Transverse colon (tissue), 4 donors: ENCODE measurements around the gene PPP1R10. TPM values are rescaled to one million over a fixed set of nuclear protein-coding genes. Genes with fewer than 3 reads are reported as not detected.
A peak's percentile ranks its signal among the peaks of the same experiment; 100 is the strongest.

Experiments
- DNase-seq: peaks from one replicate; pipeline ENCODE4 v3.0.0-alpha.2; 2019
- H3K27ac ChIP-seq, 4 donors: fragments of 200-600 bp; sonication (generic); 2 replicates each; pipeline ENCODE4 v1.5.1; 2016 to 2018; ENCODE audit warnings: inconsistent platforms in 4 of 4
- H3K27me3 ChIP-seq: fragments of 200-600 bp; sonication (generic); 2 replicates; pipeline ENCODE4 v1.5.1; 2017; ENCODE audit warnings: inconsistent platforms
- H3K36me3 ChIP-seq, 4 donors: fragments of 200-600 bp; sonication (generic); 2 replicates each; pipeline ENCODE4 v1.5.1; 2017 to 2019; ENCODE audit warnings: inconsistent platforms in 4 of 4
- H3K4me1 ChIP-seq, 4 donors: fragments of 200-600 bp; sonication (generic); 2 replicates each; pipeline ENCODE4 v1.5.1; 2017 to 2020; ENCODE audit warnings: inconsistent platforms in 4 of 4
- H3K4me3 ChIP-seq, 4 donors: fragments of 200-600 bp; sonication (generic); 1 replicate in 1 of 4; 2 replicates in 3 of 4; pipeline versions ENCODE4 v1.5.1 to v1.6.1; 2017 to 2019; ENCODE audit warnings: inconsistent platforms in 4 of 4
- H3K9me3 ChIP-seq, 2 donors: fragments of 200-600 bp; sonication (generic); 2 replicates each; pipeline ENCODE4 v1.5.1; 2017 to 2019; ENCODE audit warnings: inconsistent platforms in 2 of 2
- CTCF ChIP-seq, 5 experiments: fragments of 200-600 bp in 3 of 5; fragments of 450-650 bp in 2 of 5; sonication (generic) in 3 of 5; IDR thresholded peaks; 1 replicate in 2 of 5; 2 replicates in 3 of 5; pipeline ENCODE4 v1.5.1; 2016 to 2017; ENCODE audit warnings: antibody characterized with exemption in 5 of 5, inconsistent platforms in 3 of 5, mild to moderate bottlenecking in 2 of 5, moderate library complexity in 1 of 5
- EP300 ChIP-seq: sonication (generic); formaldehyde crosslinking; IDR thresholded peaks from one replicate; pipeline ENCODE4 v1.6.1; 2017; ENCODE audit warnings: antibody characterized with exemption, low read depth
- POLR2A ChIP-seq: fragments of 450-650 bp; IDR thresholded peaks from one replicate; pipeline ENCODE4 v1.6.1; 2016; ENCODE audit warnings: antibody characterized with exemption, mild to moderate bottlenecking, moderate library complexity
- POLR2AphosphoS5 ChIP-seq, 3 donors: sonication (generic); formaldehyde crosslinking; IDR thresholded peaks; one replicate each; pipeline ENCODE4 v1.6.1; 2016; ENCODE audit warnings: antibody characterized with exemption in 3 of 3
- WGBS, 2 donors: methylation state at CpG; one replicate each; pipeline ENCODE4 v1.1.5; 2018; ENCODE audit warnings: low coverage in 1 of 2; 5-methylcytosine and 5-hydroxymethylcytosine counted together
- in situ Hi-C, 4 donors: fragments of 200-750 bp; cut with MboI; loops; one replicate each; pipeline versions ENCODE4 v1.15.0 to v1.15.1; 2017; ENCODE audit warnings: low sequenced_read_pairs in 3 of 4, low pct_ligation_motif_present in 1 of 4, low pct_unique_long_range_greater_than_20kb in 1 of 4
- intact Hi-C: fragments of 100-400 bp; cut with DNase I; formaldehyde crosslinking; loops from one replicate; pipeline ENCODE4 v1.15.1; 2023; ENCODE audit warnings: low total_unique reads
- total RNA-seq, 4 donors: library from RNA; depleted of rRNA; stranded (reverse); fragments of >200 nt; gene quantifications; one replicate each; pipeline ENCODE4 v1.1.0, GENCODE V29; 2016

Gene PPP1R10
- total RNA-seq, 4 donors from 2014 or later: 35.5 to 62.5 (median 53.8) TPM

DNA sequence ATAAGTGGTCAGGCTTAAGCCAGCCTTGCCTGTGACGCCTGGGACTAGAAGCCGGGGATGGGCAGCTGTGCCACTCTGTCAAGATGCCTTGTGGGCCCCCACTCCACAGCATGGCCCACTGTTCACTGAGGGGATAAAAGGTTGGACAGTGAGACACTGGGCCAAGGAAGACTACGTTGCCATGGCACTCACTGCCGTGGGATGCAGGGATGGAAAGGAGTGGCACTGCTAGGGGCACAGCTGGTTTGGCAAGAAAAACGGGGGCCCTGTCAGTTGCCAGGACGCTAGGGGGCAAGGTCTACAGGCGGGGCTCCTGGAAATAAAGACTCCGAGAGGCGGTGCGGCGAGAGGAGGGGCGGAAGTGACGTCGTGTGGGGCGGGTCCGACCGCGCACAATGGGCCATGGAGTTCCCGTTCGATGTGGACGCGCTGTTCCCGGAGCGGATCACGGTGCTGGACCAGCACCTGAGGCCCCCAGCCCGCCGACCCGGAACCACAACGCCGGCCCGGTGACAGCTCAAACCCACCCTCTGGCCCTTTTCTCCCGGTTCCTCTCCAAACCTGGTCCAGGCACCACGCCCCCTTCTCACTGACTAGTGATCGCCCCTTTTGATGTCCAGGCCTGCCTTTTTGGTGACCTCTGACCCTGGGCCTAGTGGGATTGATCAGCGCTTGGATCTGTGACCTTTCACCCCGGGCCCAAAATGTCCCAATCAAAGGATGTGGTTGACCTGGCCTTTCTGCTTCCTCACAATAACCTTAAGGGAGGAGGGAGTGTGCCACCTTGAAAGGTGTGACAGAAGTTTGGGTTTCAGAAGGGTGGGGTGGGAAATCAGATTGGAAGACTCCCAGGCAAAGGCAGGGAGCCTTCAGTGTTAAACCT lies 9.7 kb upstream of the PPP1R10 start, which contains the start of gene ATAT1:
ATAT1 (plus strand) TSS at position 391 of the 883 bp plus-strand sequence.
- WGBS, 2 donors: 0 to 2% methylated on average over 4 to 36 of the region's 36 CpGs
- Histone ChIP-seq H3K36me3 (peaks cover 0 to 41% (median 21%) of the 10 kb centered on the region in 4 donors), H3K27ac (peak within 1 kb of the TSS; percentile 84 to 94 (median 94)), H3K9me3 (no peaks in the 10 kb centered on the region), H3K4me1 (peaks cover 12 to 17% (median 15%) of the 10 kb centered on the region in 4 donors), H3K27me3 (no peaks in the 10 kb centered on the region), H3K4me3 (peak within 1 kb of the TSS; percentile 38 to 73 (median 44))
- TF ChIP-seq CTCF (IDR thresholded peaks at IDR 0.05) (peak; percentile 20 to 55 (median 25)), POLR2A (peak; percentile 83), POLR2AphosphoS5 (IDR thresholded peaks at IDR 0.05) (peak in 2 of 3 donors; percentile 89 to 91), EP300 (no peak)
- DNase-seq: peak; percentile 96
- in situ Hi-C loops (loop anchor here in 1 of 4 donors (10.0 kb wide), 1 partner anchor 48 kb away; the partner anchor contains the start of gene DHX16), intact Hi-C loops (no loop called here)

GRCh38 chr6:30625511-30625910 lies 8.5 kb upstream of the PPP1R10 start:
- no peak for DNase-seq
- H3K36me3 ChIP-seq: peaks cover 0 to 53% (median 27%) of the 10 kb centered on the region in 4 donors
- intact Hi-C loops: no loop called here
- no peak overlapping the region for H3K4me3 ChIP-seq
- no peaks in the 10 kb centered on the region for H3K27me3 ChIP-seq
- in situ Hi-C loops: loop anchor here in 1 of 4 donors (10.0 kb wide), 1 partner anchor 49 kb away; the partner anchor contains the start of gene DHX16
- H3K9me3 ChIP-seq: no peaks in the 10 kb centered on the region
- no peak for TF ChIP-seq CTCF (IDR thresholded peaks at IDR 0.05)
- no peak for TF ChIP-seq POLR2A
- TF ChIP-seq POLR2AphosphoS5 (IDR thresholded peaks at IDR 0.05): no peak
- no peak for TF ChIP-seq EP300
- peak overlapping the region; percentile 84 to 94 (median 94) for H3K27ac ChIP-seq
- H3K4me1 ChIP-seq: peaks cover 12 to 17% (median 15%) of the 10 kb centered on the region in 4 donors
- WGBS, 2 donors: 93 to 100% methylated on average over 1 to 8 of the region's 8 CpGs

DNA sequence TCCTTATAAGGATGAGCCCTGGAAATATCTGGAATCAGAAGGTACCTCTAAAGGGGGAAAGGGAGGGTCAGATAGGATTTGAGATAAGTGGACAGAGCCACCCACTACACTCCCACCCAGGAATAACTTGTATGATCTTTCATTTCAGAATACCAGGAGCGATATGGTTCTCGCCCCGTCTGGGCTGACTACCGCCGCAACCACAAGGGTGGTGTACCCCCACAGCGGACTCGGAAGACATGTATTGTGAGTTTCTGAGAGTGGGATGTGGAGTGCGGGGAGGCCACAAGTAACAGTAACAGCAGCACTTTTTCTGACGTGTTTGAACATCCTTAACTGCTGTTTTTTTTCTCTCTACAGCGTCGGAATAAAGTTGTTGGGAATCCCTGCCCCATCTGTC lies 2.5 kb upstream of the PPP1R10 start:
- no peak overlapping the region for H3K4me3 ChIP-seq
- H3K27ac ChIP-seq: peak overlapping the region; percentile 93 to 98 (median 94)
- no peak for DNase-seq
- intact Hi-C loops: loop anchor here (5.0 kb wide), 2 partner anchors 68 to 103 kb away; partner anchors contain the start of genes PPP1R18 and TUBB
- H3K9me3 ChIP-seq: no peaks in the 10 kb centered on the region
- TF ChIP-seq EP300: no peak
- no peak for TF ChIP-seq POLR2A
- TF ChIP-seq CTCF (IDR thresholded peaks at IDR 0.05): no peak
- no peak for TF ChIP-seq POLR2AphosphoS5 (IDR thresholded peaks at IDR 0.05)
- WGBS, 2 donors: 96 to 100% methylated on average over 1 to 11 of the region's 11 CpGs
- peaks cover 0 to 57% (median 28%) of the 10 kb centered on the region in 4 donors for H3K36me3 ChIP-seq
- no peaks in the 10 kb centered on the region for H3K27me3 ChIP-seq
- peaks cover 10 to 17% (median 14%) of the 10 kb centered on the region in 4 donors for H3K4me1 ChIP-seq
- in situ Hi-C loops: no loop called here

DNA sequence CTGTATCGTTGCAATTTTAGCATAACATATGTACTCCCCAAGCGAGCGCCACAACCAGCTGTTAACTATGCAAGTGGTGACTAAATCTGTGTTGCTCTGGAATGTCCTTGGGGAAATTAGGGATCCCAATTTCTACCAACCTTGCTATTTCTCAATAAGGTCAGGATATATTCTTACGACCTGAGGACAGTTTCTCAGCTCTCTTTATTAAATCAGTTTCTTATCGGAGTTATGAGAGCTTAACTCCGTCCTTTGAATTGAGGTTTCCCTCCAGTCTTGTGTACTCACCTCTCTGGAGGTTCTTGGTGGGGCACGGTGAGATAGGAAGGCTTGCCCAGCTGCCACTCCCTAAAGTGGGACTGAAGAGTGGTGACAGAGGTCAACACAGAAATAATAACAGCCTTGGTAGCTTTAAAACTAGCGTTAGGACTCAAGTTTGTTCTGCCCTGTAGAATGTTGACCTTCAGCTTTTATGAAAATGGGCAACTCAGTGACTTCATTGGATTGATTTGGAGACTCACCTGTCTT lies 1.3 kb upstream of the PPP1R10 start:
- peak overlapping the region; percentile 43 to 71 (median 66) for H3K4me3 ChIP-seq
- DNase-seq: peak; percentile 57
- intact Hi-C loops (loop anchor here (5.0 kb wide), 2 partner anchors 69 to 104 kb away; partner anchors contain the start of genes PPP1R18 and TUBB), in situ Hi-C loops (no loop called here)
- no peaks in the 10 kb centered on the region for H3K9me3 ChIP-seq
- no peaks in the 10 kb centered on the region for H3K27me3 ChIP-seq
- peaks cover 13 to 30% (median 26%) of the 10 kb centered on the region in 4 donors for H3K4me1 ChIP-seq
- peak overlapping the region; percentile 93 to 98 (median 94) for H3K27ac ChIP-seq
- 8 to 12% methylated on average over 8 of the region's 8 CpGs for WGBS, 2 donors
- peaks cover 0 to 45% (median 22%) of the 10 kb centered on the region in 4 donors for H3K36me3 ChIP-seq
- TF ChIP-seq POLR2A: peak; percentile 35
- TF ChIP-seq POLR2AphosphoS5 (IDR thresholded peaks at IDR 0.05): peak; percentile 22 to 72 (median 63)
- no peak for TF ChIP-seq CTCF (IDR thresholded peaks at IDR 0.05)
- TF ChIP-seq EP300: no peak
